HG03108 (cell line): ENCODE results near the gene LEPROT.

ENCODE experiments used
- ATAC-seq: cut with Tn5 transposase; IDR thresholded peaks from one replicate; pipeline ENCODE4 v1.9.1; 2021; ENCODE audit warnings: moderate library complexity; ENCODE audit not compliant: unreplicated experiment

The LEPROT gene

DNA sequence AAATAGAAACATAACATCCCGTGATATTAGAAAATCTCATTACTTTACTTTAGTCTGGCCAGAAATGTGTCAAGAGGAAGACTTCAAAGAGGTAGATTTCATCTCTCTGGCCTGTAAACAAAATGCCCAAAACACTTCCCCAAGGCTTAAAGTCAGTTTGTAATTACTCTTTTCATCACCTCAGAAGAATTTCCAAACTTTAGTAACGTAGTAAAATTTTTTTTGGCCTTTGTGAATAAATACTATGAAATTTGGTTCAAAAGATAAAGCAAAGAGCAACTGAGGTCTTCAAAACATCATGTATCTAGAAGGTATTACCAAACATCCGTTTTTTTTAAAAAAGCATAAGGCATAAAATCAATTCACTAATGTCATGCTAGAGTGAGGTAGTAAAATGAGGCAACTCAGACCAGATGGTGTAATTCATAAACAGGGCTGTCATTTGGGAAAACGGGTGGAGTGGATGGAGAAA lies 51.4 kb downstream of the LEPROT start:
- no peak for ATAC-seq

DNA sequence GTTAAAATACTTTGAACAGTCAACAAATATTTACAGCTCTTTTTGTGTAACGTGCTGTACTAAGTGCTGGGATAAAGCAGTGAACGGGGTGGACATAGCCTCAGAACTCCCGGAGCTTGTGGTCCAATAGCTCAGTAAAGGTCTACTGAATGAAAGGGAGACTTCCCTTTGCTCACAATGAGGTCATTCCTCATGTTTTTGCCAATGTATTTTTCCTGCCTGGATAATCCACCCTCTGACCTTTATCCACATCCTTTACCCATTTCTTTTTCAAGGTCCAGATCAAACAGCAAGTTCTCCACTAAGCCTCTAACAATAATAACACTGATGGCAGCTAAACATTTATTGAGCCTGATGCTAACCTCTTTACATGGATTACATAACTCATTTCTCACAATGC lies 55.9 kb downstream of the LEPROT start:
- no peak for ATAC-seq

DNA sequence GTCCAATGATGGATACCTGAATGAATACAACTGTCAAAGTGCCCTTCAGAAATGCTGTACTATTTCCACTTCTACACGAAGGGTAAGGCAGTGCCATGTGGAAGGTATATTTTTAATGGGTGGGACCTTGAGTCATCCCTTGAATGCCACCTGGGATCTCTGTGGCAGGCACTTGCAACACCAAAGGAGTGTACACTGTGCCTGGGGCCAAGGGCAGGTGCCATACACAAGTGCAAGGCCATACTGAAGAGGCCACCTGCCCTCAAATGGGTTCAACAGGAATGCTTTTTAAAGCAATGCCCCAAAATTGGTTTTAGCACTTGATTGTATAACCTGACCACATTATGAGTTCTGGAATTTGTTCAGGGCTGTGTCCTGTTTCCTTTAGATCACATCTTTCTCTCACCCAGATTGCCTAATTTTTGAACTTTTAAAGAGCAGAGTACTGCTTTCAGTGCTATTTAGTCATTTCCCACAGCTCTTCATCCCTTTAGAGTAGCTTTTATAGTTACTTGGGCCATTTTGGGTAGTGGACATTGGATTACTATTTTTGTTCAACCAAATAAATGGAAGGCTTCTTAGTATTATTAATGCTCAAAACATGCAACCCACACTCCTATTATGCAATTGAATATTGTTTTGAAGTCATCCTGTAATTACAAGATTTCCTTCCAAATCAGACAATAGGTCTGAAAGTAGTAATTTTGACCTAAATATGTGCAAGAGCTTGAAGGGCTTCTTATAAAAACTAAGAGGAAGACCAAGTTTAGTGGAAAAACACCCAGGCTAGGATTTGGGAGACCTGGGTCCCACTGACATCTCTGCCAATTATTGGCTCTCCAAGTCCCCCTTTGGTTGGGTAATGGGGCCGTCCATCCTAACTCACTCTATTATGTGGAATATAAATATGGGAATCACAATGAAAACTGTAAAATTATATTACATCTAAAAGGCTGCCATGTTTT lies 57.2 kb downstream of the LEPROT start:
- no peak for ATAC-seq

- ATAC-seq, result no peak
Measured at GRCh38 chr1:65478379-65479026, 58.0 kb downstream of the LEPROT start.

DNA sequence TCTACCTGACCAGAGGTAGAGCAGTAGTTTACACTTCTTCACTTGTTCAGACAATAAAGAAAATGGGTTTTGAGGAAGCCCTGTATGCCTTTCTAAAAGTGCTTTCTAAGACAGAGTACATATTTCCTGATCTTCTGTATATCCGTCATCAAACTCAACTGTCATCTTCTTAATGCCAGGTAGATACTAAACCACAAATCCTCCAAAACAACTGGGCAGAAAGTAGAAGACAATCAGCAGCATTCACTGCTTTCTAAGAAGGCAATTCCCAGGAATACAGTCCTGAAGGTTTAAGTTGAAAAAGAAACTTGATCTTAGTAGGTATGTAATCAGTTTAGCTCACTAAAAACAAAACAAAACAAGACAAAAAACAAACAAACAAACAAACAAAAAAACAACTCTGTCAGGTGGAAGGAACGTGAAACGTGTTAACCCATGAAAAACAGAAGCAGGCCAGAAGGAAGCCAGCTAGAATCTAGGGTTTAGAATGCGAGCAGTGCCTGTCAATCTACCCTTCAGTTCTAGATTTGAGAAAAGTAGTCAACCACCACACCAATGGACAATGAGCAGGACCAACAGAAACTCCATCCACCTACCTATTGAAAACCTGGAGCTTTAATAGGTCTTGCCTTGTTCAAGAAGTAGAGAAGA lies 59.2 kb downstream of the LEPROT start:
- no peak for ATAC-seq

- ATAC-seq, result no peak
Measured at GRCh38 chr1:65480684-65481405, 60.4 kb downstream of the LEPROT start.

DNA sequence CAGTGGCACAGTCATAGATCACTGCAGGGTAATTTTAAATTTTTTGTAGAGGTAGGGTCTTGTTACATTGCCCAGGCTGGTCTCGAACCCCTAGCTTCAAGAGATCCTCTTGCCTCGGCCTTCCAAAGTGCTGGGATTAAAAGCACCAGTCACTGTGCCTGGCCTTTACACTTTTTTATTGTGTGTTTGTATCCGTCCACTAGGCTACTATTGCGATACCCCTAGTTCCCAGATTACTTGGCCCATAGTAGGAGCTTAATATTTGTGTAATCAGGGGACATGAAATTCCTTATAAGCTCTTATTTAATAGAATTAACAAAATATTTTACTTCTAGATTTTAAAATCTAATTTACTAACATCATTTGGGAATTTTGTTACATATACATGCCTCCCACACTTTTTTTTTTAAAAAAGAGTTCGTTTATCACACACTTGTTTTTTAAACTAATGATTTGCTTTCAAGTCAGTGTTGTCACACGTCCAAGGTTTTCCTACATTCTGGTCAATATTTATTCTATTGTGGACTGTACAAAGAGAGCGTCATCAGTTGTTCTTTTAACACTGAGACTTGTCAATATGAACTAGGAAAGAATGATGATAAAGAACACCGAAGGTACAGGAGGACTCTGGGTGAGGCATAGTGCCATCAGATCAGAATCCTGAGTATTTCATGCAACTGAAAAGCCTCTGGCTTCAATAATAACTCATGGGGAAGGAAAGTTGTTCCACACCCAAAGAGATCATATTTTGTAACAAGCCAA lies 63.7 kb downstream of the LEPROT start:
- no peak for ATAC-seq
